HCT116 (cell line): Measurements from ENCODE around the gene CHAD. TPM values are rescaled to one million over a fixed set of nuclear protein-coding genes. Genes with fewer than 3 reads are reported as not detected.

Experiments
- ATAC-seq: fragments of 200-7000 bp; cut with Tn5 transposase; 2 replicates; pipeline ENCODE4 v1.9.1; 2020; ENCODE audit warnings: mild to moderate bottlenecking, moderate library complexity
- BruUV-seq: library from RNA; stranded (reverse); fragments of 400-500 nt; replicated peaks from 2 replicates; lab custom pipeline; 2021; lab: Mats Ljungman, UMichigan
- CTCF ChIA-PET: fragments of 300-600 bp; sonication (Branson Sonifier 250); formaldehyde crosslinking; loops from one replicate; lab custom pipeline; 2021; ENCODE audit warnings: antibody characterized with exemption; lab: Charles Lee
- POLR2A ChIA-PET: fragments of 300-600, 350-600 bp; sonication (Branson Sonifier 250); formaldehyde crosslinking; loops from one replicate; lab custom pipeline; 2021; ENCODE audit warnings: antibody characterized with exemption; lab: Charles Lee
- RAD21 ChIA-PET, 2 experiments: fragments of 300-600 bp; sonication (Branson Sonifier 250); formaldehyde crosslinking; loops; one replicate each; lab custom pipeline; 2023; ENCODE audit warnings: low total read pairs in 2 of 2; ENCODE audit not compliant: uncharacterized antibody in 2 of 2, unreplicated experiment in 2 of 2, low non-redundant PET in 1 of 2; lab: Charles Lee
- DNase-seq: peaks from one replicate; pipeline ENCODE4 v3.0.0-alpha.2; 2010; ENCODE audit warnings: low read depth, low spot score
- H2AFZ ChIP-seq: fragments of 200-600 bp; shearing (Covaris generic), sonication (generic); 2 replicates; pipeline ENCODE4 v1.6.1; 2017; ENCODE audit warnings: low read depth, mixed run types, mixed read lengths, antibody characterized with exemption, low read length; ENCODE audit not compliant: poor library complexity, severe bottlenecking
- H3K27ac ChIP-seq: 2 replicates; pipeline ENCODE4 v1.5.1; 2012; ENCODE audit warnings: low read depth, low read length
- H3K27me3 ChIP-seq: fragments of 200-600 bp; sonication (generic); 2 replicates; pipeline ENCODE4 v1.6.1; 2016; ENCODE audit warnings: mixed run types, low read length, mixed read lengths; ENCODE audit not compliant: insufficient read depth
- H3K36me3 ChIP-seq, 2 experiments: fragments of 200-500 bp in 1 of 2; fragments of 200-600 bp in 1 of 2; sonication (Bioruptor generic) in 1 of 2; sonication (generic) in 1 of 2; 2 replicates each; pipeline versions ENCODE4 v1.5.1 to v1.6.1; 2014 to 2016; ENCODE audit warnings: low read length in 2 of 2, inconsistent platforms in 1 of 2, mixed read lengths in 1 of 2, mixed run types in 1 of 2; ENCODE audit not compliant: insufficient read depth in 2 of 2, control insufficient read depth in 1 of 2
- H3K4me1 ChIP-seq, 2 experiments: fragments of 200-600 bp in 1 of 2; sonication (generic) in 1 of 2; 2 replicates each; pipeline versions ENCODE4 v1.5.1 to v1.6.1; 2012 to 2017; ENCODE audit warnings: low read length in 2 of 2, inconsistent platforms in 1 of 2, mild to moderate bottlenecking in 1 of 2, mixed read lengths in 1 of 2, mixed run types in 1 of 2, moderate library complexity in 1 of 2; ENCODE audit not compliant: insufficient read depth in 2 of 2, control insufficient read depth in 1 of 2
- H3K4me2 ChIP-seq: fragments of 200-600 bp; sonication (generic); 2 replicates; pipeline ENCODE4 v1.6.1; 2017; ENCODE audit warnings: mixed run types, low read length, mixed read lengths
- H3K4me3 ChIP-seq, 2 experiments: fragments of 200-600 bp in 1 of 2; sonication (generic) in 1 of 2; replicated peaks in 1 of 2; 2 replicates each; pipeline ENCODE4 v1.5.1; 2011 to 2016; ENCODE audit warnings: low read length in 2 of 2, control low read depth in 1 of 2, low read depth in 1 of 2, mild to moderate bottlenecking in 1 of 2, mixed read lengths in 1 of 2, mixed run types in 1 of 2
- H3K79me2 ChIP-seq: fragments of 200-600 bp; sonication (generic); 2 replicates; pipeline ENCODE4 v1.6.1; 2017; ENCODE audit warnings: mild to moderate bottlenecking, mixed run types, low read length, moderate library complexity, mixed read lengths; ENCODE audit not compliant: insufficient read depth
- H3K9ac ChIP-seq: fragments of 200-600 bp; sonication (generic); 2 replicates; pipeline ENCODE4 v1.6.1; 2016; ENCODE audit warnings: low read length, mixed read lengths
- H3K9me2 ChIP-seq: fragments of 200-600 bp; sonication (generic), shearing (Covaris generic); 2 replicates; pipeline ENCODE4 v1.6.1; 2017; ENCODE audit warnings: mixed run types, mild to moderate bottlenecking, moderate library complexity; ENCODE audit not compliant: insufficient read depth
- H3K9me3 ChIP-seq, 2 experiments: fragments of 200-500 bp in 1 of 2; fragments of 200-600 bp in 1 of 2; sonication (Bioruptor generic) in 1 of 2; sonication (generic) in 1 of 2; 2 replicates each; pipeline ENCODE4 v1.6.1; 2014 to 2017; ENCODE audit warnings: low read length in 2 of 2, mixed read lengths in 2 of 2, inconsistent platforms in 1 of 2, low read depth in 1 of 2, mild to moderate bottlenecking in 1 of 2, mixed run types in 1 of 2, moderate library complexity in 1 of 2; ENCODE audit not compliant: control insufficient read depth in 1 of 2, insufficient read depth in 1 of 2
- H4K20me1 ChIP-seq: fragments of 200-600 bp; sonication (generic), shearing (Covaris generic); 2 replicates; pipeline ENCODE4 v1.6.1; 2017; ENCODE audit warnings: mixed run types, mild to moderate bottlenecking, moderate library complexity; ENCODE audit not compliant: insufficient read depth
- CBX3 ChIP-seq: IDR thresholded peaks from 2 replicates; pipeline ENCODE4 v1.6.1; 2012; ENCODE audit warnings: low read depth
- CTCF ChIP-seq, 3 experiments: fragments of 200-600 bp in 1 of 3; sonication (generic) in 1 of 3; IDR thresholded peaks in 2 of 3; conservative IDR thresholded peaks in 1 of 3; 2 replicates each; pipeline ENCODE4 v1.5.1; 2012 to 2017; ENCODE audit warnings: low read depth in 2 of 3, low read length in 2 of 3, antibody characterized with exemption in 1 of 3, borderline replicate concordance in 1 of 3, control low read depth in 1 of 3, mild to moderate bottlenecking in 1 of 3, mixed read lengths in 1 of 3, mixed run types in 1 of 3, moderate library complexity in 1 of 3; ENCODE audit not compliant: insufficient read depth in 1 of 3
- EGR1 ChIP-seq: IDR thresholded peaks from 2 replicates; pipeline ENCODE4 v1.6.1; 2012; ENCODE audit warnings: low read depth
- ELF1 ChIP-seq: IDR thresholded peaks from 2 replicates; pipeline ENCODE4 v1.6.1; 2012; ENCODE audit warnings: low read depth, borderline replicate concordance
- EZH2 ChIP-seq: fragments of 200-600 bp; sonication (generic); IDR thresholded peaks from 2 replicates; pipeline ENCODE4 v1.6.1; 2017; ENCODE audit warnings: antibody characterized with exemption, mixed run types
- EZH2phosphoT487 ChIP-seq: fragments of 200-600 bp; IDR thresholded peaks from 2 replicates; pipeline ENCODE4 v1.6.1; 2018; ENCODE audit warnings: antibody characterized with exemption, borderline replicate concordance
- JUND ChIP-seq: IDR thresholded peaks from 2 replicates; pipeline ENCODE4 v1.6.1; 2012
- MAX ChIP-seq: IDR thresholded peaks from 2 replicates; pipeline ENCODE4 v1.6.1; 2012
- POLR2A ChIP-seq: IDR thresholded peaks from 2 replicates; pipeline ENCODE4 v1.7.0; 2011; ENCODE audit warnings: borderline replicate concordance; ENCODE audit not compliant: insufficient read depth, insufficient read length; ENCODE audit errors: extremely low read depth
- RAD21 ChIP-seq: IDR thresholded peaks from 2 replicates; pipeline ENCODE4 v1.6.1; 2012; ENCODE audit warnings: low read depth, mild to moderate bottlenecking
- ZBTB33 ChIP-seq: IDR thresholded peaks from 2 replicates; pipeline ENCODE4 v1.6.1; 2011; ENCODE audit warnings: mild to moderate bottlenecking, low read length, moderate library complexity; ENCODE audit not compliant: insufficient replicate concordance; ENCODE audit errors: extremely low read depth
- ZFX ChIP-seq: fragments of 450-650 bp; IDR thresholded peaks from 2 replicates; pipeline ENCODE4 v1.6.1; 2017
- intact Hi-C: fragments of 100-400 bp; cut with micrococcal nuclease; formaldehyde crosslinking; loops from 2 replicates; pipeline ENCODE4 v1.10.0; 2022
- total RNA-seq: library from RNA; stranded (reverse); gene quantifications from one replicate; pipeline ENCODE4 v1.2.1, GENCODE V29; 2021; ENCODE audit not compliant: unreplicated experiment

CHAD gene
- total RNA-seq, 1 experiment from 2014 or later: not detected

- Histone ChIP-seq H3K4me3 (no peak overlapping the region), H3K79me2 (no peaks in the 10 kb centered on the region), H3K27me3 (no peaks in the 10 kb centered on the region), H2AFZ (no peak overlapping the region), H4K20me1 (no peaks in the 10 kb centered on the region), H3K9me3 (no peaks in the 10 kb centered on the region), H3K4me2 (no peak overlapping the region), H3K27ac (no peak overlapping the region), H3K9me2 (no peaks in the 10 kb centered on the region), H3K9ac (no peak overlapping the region), H3K36me3 (no peaks in the 10 kb centered on the region), H3K4me1 (peaks cover 4 to 16% of the 10 kb centered on the region in 2 experiments; a peak in 2 of 4 replicates)
- ChIA-PET POLR2A (no interaction called here), RAD21 (no interaction called here), CTCF (no interaction called here)
- no peak for ATAC-seq
- intact Hi-C loops: no loop called here
- BruUV-seq: no TSS peak
- no peak for DNase-seq
- TF ChIP-seq JUND: no peak
- TF ChIP-seq CTCF (IDR thresholded peaks at IDR 0.05 in 2 of 3, conservative IDR thresholded peaks at IDR 0.05 in 1 of 3; ENCODE audit: borderline replicate concordance in 1 of 3, insufficient read depth in 1 of 3, low read depth in 2 of 3, low read length in 2 of 3): no peak
- TF ChIP-seq MAX: no peak
- no peak for TF ChIP-seq EGR1
Measured at GRCh38 chr17:50469208-50469605, 527 bp upstream of the CHAD start.

GRCh38 chr17:50467855-50468303 lies 801 bp downstream of the CHAD start:
- no peak overlapping the region for H3K9ac ChIP-seq
- H3K36me3 ChIP-seq: no peaks in the 10 kb centered on the region
- H2AFZ ChIP-seq: no peak overlapping the region
- CTCF ChIA-PET: interaction anchor here (0.5 kb wide), 1 partner anchor 241 kb away, joined by 3 read pairs; no protein-coding TSS in a partner anchor
- RAD21 ChIA-PET: no interaction called here
- H3K4me2 ChIP-seq: no peak overlapping the region
- H3K27me3 ChIP-seq: no peaks in the 10 kb centered on the region
- H3K9me2 ChIP-seq: no peaks in the 10 kb centered on the region
- no peak overlapping the region for H3K4me3 ChIP-seq
- no peaks in the 10 kb centered on the region for H3K79me2 ChIP-seq
- H3K9me3 ChIP-seq: no peaks in the 10 kb centered on the region
- no peak overlapping the region for H3K27ac ChIP-seq
- no peaks in the 10 kb centered on the region for H4K20me1 ChIP-seq
- no peak for ATAC-seq
- no peak for DNase-seq
- H3K4me1 ChIP-seq: peaks cover 4 to 16% of the 10 kb centered on the region in 2 experiments; a peak in 2 of 4 replicates
- POLR2A ChIA-PET: interaction anchor here (0.8 kb wide), 1 partner anchor 10 kb away, joined by 3 read pairs; no protein-coding TSS in a partner anchor
- intact Hi-C loops: no loop called here
- no TSS peak for BruUV-seq
- TF ChIP-seq ZBTB33: no peak
- no peak for TF ChIP-seq POLR2A
- no peak for TF ChIP-seq CBX3
- TF ChIP-seq ELF1: no peak
- TF ChIP-seq ZFX: no peak
- TF ChIP-seq MAX: no peak
- no peak for TF ChIP-seq RAD21
- TF ChIP-seq EGR1: no peak
- TF ChIP-seq EZH2: no peak
- TF ChIP-seq EZH2phosphoT487: no peak
